ENCODE results near the gene KLHDC8B.

The KLHDC8B gene

GRCh38 chr3:49180116-49180515, 8.7 kb downstream of the KLHDC8B start:
- Histone ChIP-seq H3K27me3 (ENCODE audit: control insufficient read depth in 2 of 2, insufficient read depth in 2 of 2, low read length in 2 of 2) (peaks cover 0 to 2% of the 10 kb centered on the region in 2 donors), H3K9me3 (ENCODE audit: control insufficient read depth in 2 of 2, low read length in 2 of 2) (no peaks in the 10 kb centered on the region), H3K4me3 (ENCODE audit: low read length in 2 of 2) (no peak overlapping the region), H3K27ac (ENCODE audit: low read depth in 2 of 2, low read length in 2 of 2) (no peak overlapping the region), H3K36me3 (ENCODE audit: control insufficient read depth in 2 of 2, insufficient read depth in 2 of 2, low read length in 2 of 2) (peaks cover 0 to 8% of the 10 kb centered on the region in 2 donors), H3K4me1 (ENCODE audit: control insufficient read depth in 2 of 2, insufficient read depth in 2 of 2, low read length in 2 of 2) (no peaks in the 10 kb centered on the region), H3K9ac (ENCODE audit: low read depth in 1 of 2, low read length in 2 of 2) (no peak overlapping the region)

- Histone ChIP-seq H3K4me3 (ENCODE audit: low read length in 2 of 2) (no peak overlapping the region), H3K27me3 (ENCODE audit: control insufficient read depth in 2 of 2, insufficient read depth in 2 of 2, low read length in 2 of 2) (peaks cover 0 to 2% of the 10 kb centered on the region in 2 donors), H3K36me3 (ENCODE audit: control insufficient read depth in 2 of 2, insufficient read depth in 2 of 2, low read length in 2 of 2) (peaks cover 0 to under 1% of the 10 kb centered on the region in 2 donors), H3K9ac (ENCODE audit: low read depth in 1 of 2, low read length in 2 of 2) (no peak overlapping the region), H3K9me3 (ENCODE audit: control insufficient read depth in 2 of 2, low read length in 2 of 2) (no peaks in the 10 kb centered on the region), H3K4me1 (ENCODE audit: control insufficient read depth in 2 of 2, insufficient read depth in 2 of 2, low read length in 2 of 2) (no peaks in the 10 kb centered on the region), H3K27ac (ENCODE audit: low read depth in 2 of 2, low read length in 2 of 2) (no peak overlapping the region)
Observed at GRCh38 chr3:49181351-49181750, 10.0 kb downstream of the KLHDC8B start.

GRCh38 chr3:49182682-49183081, 11.3 kb downstream of the KLHDC8B start:
- Histone ChIP-seq H3K4me1 (ENCODE audit: control insufficient read depth in 2 of 2, insufficient read depth in 2 of 2, low read length in 2 of 2) (no peaks in the 10 kb centered on the region), H3K36me3 (ENCODE audit: control insufficient read depth in 2 of 2, insufficient read depth in 2 of 2, low read length in 2 of 2) (no peaks in the 10 kb centered on the region), H3K27ac (ENCODE audit: low read depth in 2 of 2, low read length in 2 of 2) (no peak overlapping the region), H3K9me3 (ENCODE audit: control insufficient read depth in 2 of 2, low read length in 2 of 2) (no peaks in the 10 kb centered on the region), H3K9ac (ENCODE audit: low read depth in 1 of 2, low read length in 2 of 2) (no peak overlapping the region), H3K4me3 (ENCODE audit: low read length in 2 of 2) (no peak overlapping the region), H3K27me3 (ENCODE audit: control insufficient read depth in 2 of 2, insufficient read depth in 2 of 2, low read length in 2 of 2) (peaks cover 0 to 2% of the 10 kb centered on the region in 2 donors)

- H3K4me3 ChIP-seq (ENCODE audit: low read length in 2 of 2), result no peak overlapping the region
- H3K36me3 ChIP-seq (ENCODE audit: control insufficient read depth in 2 of 2, insufficient read depth in 2 of 2, low read length in 2 of 2), result no peaks in the 10 kb centered on the region
- no peak overlapping the region for H3K9ac ChIP-seq (ENCODE audit: low read depth in 1 of 2, low read length in 2 of 2)
- no peak overlapping the region for H3K27ac ChIP-seq (ENCODE audit: low read depth in 2 of 2, low read length in 2 of 2)
- H3K9me3 ChIP-seq (ENCODE audit: control insufficient read depth in 2 of 2, low read length in 2 of 2), result no peaks in the 10 kb centered on the region
- H3K4me1 ChIP-seq (ENCODE audit: control insufficient read depth in 2 of 2, insufficient read depth in 2 of 2, low read length in 2 of 2), result no peaks in the 10 kb centered on the region
- H3K27me3 ChIP-seq (ENCODE audit: control insufficient read depth in 2 of 2, insufficient read depth in 2 of 2, low read length in 2 of 2), result peaks cover 0 to 2% of the 10 kb centered on the region in 2 donors
Observed at GRCh38 chr3:49183873-49184272, 12.5 kb downstream of the KLHDC8B start.

- Histone ChIP-seq H3K27ac (ENCODE audit: low read depth in 2 of 2, low read length in 2 of 2) (no peak overlapping the region), H3K36me3 (ENCODE audit: control insufficient read depth in 2 of 2, insufficient read depth in 2 of 2, low read length in 2 of 2) (no peaks in the 10 kb centered on the region), H3K4me1 (ENCODE audit: control insufficient read depth in 2 of 2, insufficient read depth in 2 of 2, low read length in 2 of 2) (no peaks in the 10 kb centered on the region), H3K9ac (ENCODE audit: low read depth in 1 of 2, low read length in 2 of 2) (no peak overlapping the region), H3K4me3 (ENCODE audit: low read length in 2 of 2) (no peak overlapping the region), H3K27me3 (ENCODE audit: control insufficient read depth in 2 of 2, insufficient read depth in 2 of 2, low read length in 2 of 2) (no peaks in the 10 kb centered on the region), H3K9me3 (ENCODE audit: control insufficient read depth in 2 of 2, low read length in 2 of 2) (no peaks in the 10 kb centered on the region)
Observed at GRCh38 chr3:49191741-49192140, 20.3 kb downstream of the KLHDC8B start.

GRCh38 chr3:49198161-49198560, 26.8 kb downstream of the KLHDC8B start:
- H3K9ac ChIP-seq (ENCODE audit: low read depth in 1 of 2, low read length in 2 of 2), result no peak overlapping the region
- no peaks in the 10 kb centered on the region for H3K27me3 ChIP-seq (ENCODE audit: control insufficient read depth in 2 of 2, insufficient read depth in 2 of 2, low read length in 2 of 2)
- H3K9me3 ChIP-seq (ENCODE audit: control insufficient read depth in 2 of 2, low read length in 2 of 2), result no peaks in the 10 kb centered on the region
- H3K4me3 ChIP-seq (ENCODE audit: low read length in 2 of 2), result no peak overlapping the region
- H3K27ac ChIP-seq (ENCODE audit: low read depth in 2 of 2, low read length in 2 of 2), result no peak overlapping the region
- no peaks in the 10 kb centered on the region for H3K36me3 ChIP-seq (ENCODE audit: control insufficient read depth in 2 of 2, insufficient read depth in 2 of 2, low read length in 2 of 2)
- no peaks in the 10 kb centered on the region for H3K4me1 ChIP-seq (ENCODE audit: control insufficient read depth in 2 of 2, insufficient read depth in 2 of 2, low read length in 2 of 2)

GRCh38 chr3:49198611-49199230, 27.3 kb downstream of the KLHDC8B start:
- Histone ChIP-seq H3K9ac (ENCODE audit: low read depth in 1 of 2, low read length in 2 of 2) (no peak overlapping the region), H3K4me3 (ENCODE audit: low read length in 2 of 2) (peak overlapping the region in 1 of 2 donors; percentile 40), H3K27me3 (ENCODE audit: control insufficient read depth in 2 of 2, insufficient read depth in 2 of 2, low read length in 2 of 2) (no peaks in the 10 kb centered on the region), H3K27ac (ENCODE audit: low read depth in 2 of 2, low read length in 2 of 2) (no peak overlapping the region), H3K36me3 (ENCODE audit: control insufficient read depth in 2 of 2, insufficient read depth in 2 of 2, low read length in 2 of 2) (no peaks in the 10 kb centered on the region), H3K4me1 (ENCODE audit: control insufficient read depth in 2 of 2, insufficient read depth in 2 of 2, low read length in 2 of 2) (no peaks in the 10 kb centered on the region), H3K9me3 (ENCODE audit: control insufficient read depth in 2 of 2, low read length in 2 of 2) (no peaks in the 10 kb centered on the region)

GRCh38 chr3:49199239-49199899, 28.0 kb downstream of the KLHDC8B start:
- H3K36me3 ChIP-seq (ENCODE audit: control insufficient read depth in 2 of 2, insufficient read depth in 2 of 2, low read length in 2 of 2), result no peaks in the 10 kb centered on the region
- peak overlapping the region; percentile 26 to 40 for H3K4me3 ChIP-seq (ENCODE audit: low read length in 2 of 2)
- H3K9ac ChIP-seq (ENCODE audit: low read depth in 1 of 2, low read length in 2 of 2), result no peak overlapping the region
- H3K4me1 ChIP-seq (ENCODE audit: control insufficient read depth in 2 of 2, insufficient read depth in 2 of 2, low read length in 2 of 2), result no peaks in the 10 kb centered on the region
- no peak overlapping the region for H3K27ac ChIP-seq (ENCODE audit: low read depth in 2 of 2, low read length in 2 of 2)
- no peaks in the 10 kb centered on the region for H3K27me3 ChIP-seq (ENCODE audit: control insufficient read depth in 2 of 2, insufficient read depth in 2 of 2, low read length in 2 of 2)
- H3K9me3 ChIP-seq (ENCODE audit: control insufficient read depth in 2 of 2, low read length in 2 of 2), result no peaks in the 10 kb centered on the region

- H3K4me1 ChIP-seq (ENCODE audit: control insufficient read depth in 2 of 2, insufficient read depth in 2 of 2, low read length in 2 of 2), result no peaks in the 10 kb centered on the region
- no peaks in the 10 kb centered on the region for H3K27me3 ChIP-seq (ENCODE audit: control insufficient read depth in 2 of 2, insufficient read depth in 2 of 2, low read length in 2 of 2)
- peak overlapping the region in 1 of 2 donors; percentile 19 for H3K4me3 ChIP-seq (ENCODE audit: low read length in 2 of 2)
- H3K36me3 ChIP-seq (ENCODE audit: control insufficient read depth in 2 of 2, insufficient read depth in 2 of 2, low read length in 2 of 2), result no peaks in the 10 kb centered on the region
- no peak overlapping the region for H3K27ac ChIP-seq (ENCODE audit: low read depth in 2 of 2, low read length in 2 of 2)
- H3K9me3 ChIP-seq (ENCODE audit: control insufficient read depth in 2 of 2, low read length in 2 of 2), result no peaks in the 10 kb centered on the region
- H3K9ac ChIP-seq (ENCODE audit: low read depth in 1 of 2, low read length in 2 of 2), result no peak overlapping the region
Observed at GRCh38 chr3:49199900-49200281, 28.5 kb downstream of the KLHDC8B start.

GRCh38 chr3:49213541-49213943, 42.1 kb downstream of the KLHDC8B start:
- H3K4me3 ChIP-seq (ENCODE audit: low read length in 2 of 2), result no peak overlapping the region
- no peak overlapping the region for H3K9ac ChIP-seq (ENCODE audit: low read depth in 1 of 2, low read length in 2 of 2)
- H3K4me1 ChIP-seq (ENCODE audit: control insufficient read depth in 2 of 2, insufficient read depth in 2 of 2, low read length in 2 of 2), result no peaks in the 10 kb centered on the region
- no peak overlapping the region for H3K27ac ChIP-seq (ENCODE audit: low read depth in 2 of 2, low read length in 2 of 2)
- no peaks in the 10 kb centered on the region for H3K9me3 ChIP-seq (ENCODE audit: control insufficient read depth in 2 of 2, low read length in 2 of 2)
- no peaks in the 10 kb centered on the region for H3K36me3 ChIP-seq (ENCODE audit: control insufficient read depth in 2 of 2, insufficient read depth in 2 of 2, low read length in 2 of 2)
- H3K27me3 ChIP-seq (ENCODE audit: control insufficient read depth in 2 of 2, insufficient read depth in 2 of 2, low read length in 2 of 2), result no peaks in the 10 kb centered on the region

All from mucosa of rectum (tissue), 2 donors.